Measurements from ENCODE around the gene STK4. TPM values are rescaled to one million over a fixed set of nuclear protein-coding genes. Genes with fewer than 3 reads are reported as not detected.

STK4 gene
- total and polyA plus RNA-seq, 2 of the 4 experiments (the other 2 are of a cell fraction) = 10.2 to 22.2 TPM

GRCh38 chr20:45110301-45110700, 144.0 kb downstream of the STK4 start:
- Histone ChIP-seq H2BK20ac (ENCODE audit: low read depth, low read length) (no peak overlapping the region), H3K36me3 (ENCODE audit: control insufficient read depth, insufficient read depth, low read length) (no peaks in the 10 kb centered on the region), H2AK5ac (ENCODE audit: low read depth, low read length) (no peak overlapping the region), H4K5ac (ENCODE audit: low read depth, low read length) (no peak overlapping the region), H4K8ac (ENCODE audit: low read depth in 2 of 2, low read length in 2 of 2) (no peak overlapping the region), H3K23ac (ENCODE audit: low read depth, low read length) (no peak overlapping the region), H3K4me2 (ENCODE audit: low read depth, low read length) (no peak overlapping the region), H3K14ac (replicated peaks; ENCODE audit: low read depth, low read length) (no peak overlapping the region), H3K56ac (ENCODE audit: extremely low read depth, insufficient read depth, low read length) (no peak overlapping the region), H3K4me3 (ENCODE audit: insufficient read depth, low read depth, low read length) (no peak overlapping the region), H2BK120ac (ENCODE audit: low read depth, low read length) (no peak overlapping the region), H2BK15ac (ENCODE audit: low read depth, low read length) (no peak overlapping the region), H3K79me1 (ENCODE audit: low read depth in 1 of 2, low read length in 2 of 2) (no peaks in the 10 kb centered on the region), H3K9me1 (ENCODE audit: insufficient read depth, low read length) (no peaks in the 10 kb centered on the region), H3K9ac (ENCODE audit: low read depth, low read length) (no peak overlapping the region), H3K9me3 (ENCODE audit: control insufficient read depth, insufficient read depth, low read length) (no peaks in the 10 kb centered on the region), H2BK5ac (ENCODE audit: low read depth, low read length, poor library complexity, severe bottlenecking) (no peak overlapping the region), H3K27ac (ENCODE audit: insufficient read depth, low read length) (no peak overlapping the region), H3K18ac (ENCODE audit: low read depth, low read length) (no peak overlapping the region), H3K4ac (ENCODE audit: low read depth, low read length) (no peak overlapping the region), H2AK9ac (replicated peaks; ENCODE audit: low read depth, low read length, poor library complexity) (no peak overlapping the region), H4K20me1 (ENCODE audit: insufficient read depth, low read length) (no peaks in the 10 kb centered on the region), H3K4me1 (ENCODE audit: control insufficient read depth, insufficient read depth, low read length) (no peaks in the 10 kb centered on the region), H2AFZ (replicated peaks; ENCODE audit: low read length, poor library complexity) (no peak overlapping the region), H4K91ac (ENCODE audit: insufficient read depth, low read depth, low read length) (no peak overlapping the region), H3K27me3 (ENCODE audit: control insufficient read depth, insufficient read depth, low read length) (peaks cover 39% of the 10 kb centered on the region)
- POLR2A ChIA-PET (ENCODE audit: unreplicated experiment) = no interaction called here
- CTCF ChIA-PET = interaction anchor here (0.8 kb wide), 1 partner anchor 67 kb away, joined by 4 read pairs; no protein-coding TSS in a partner anchor
- WGBS, 2 experiments (ENCODE audit: extremely low coverage in 2 of 2, insufficient read length in 1 of 2) = 76% methylated on average over 8 of the region's 11 CpGs; no CpG with 5 or more reads in 1 of the 2 experiments
- intact Hi-C loops (cut with micrococcal nuclease) (no loop called here), dilution Hi-C loops (cut with HindIII; ENCODE audit: low sequenced_read_pairs, unreplicated experiment) (no loop called here), in situ Hi-C loops (cut with MboI; ENCODE audit: low sequenced_read_pairs) (loop anchor here (25.0 kb wide), 1 partner anchor 177 kb away; no protein-coding TSS in a partner anchor)
- no peak for DNase-seq
- no peak for ATAC-seq (ENCODE audit: low read depth)
- no TSS peak for BruUV-seq (replicated peaks)
- no peak for TF ChIP-seq ELK1 (IDR thresholded peaks at IDR 0.05; ENCODE audit: borderline replicate concordance, low read depth, low read length)
- TF ChIP-seq CHD1 (IDR thresholded peaks at IDR 0.05; ENCODE audit: low read depth, low read length) = no peak
- no peak for TF ChIP-seq RCOR1 (IDR thresholded peaks at IDR 0.05; ENCODE audit: insufficient replicate concordance, low read length)
- no peak for TF ChIP-seq MAFK (IDR thresholded peaks at IDR 0.05; ENCODE audit: low read depth, low read length)
- TF ChIP-seq BHLHE40 (IDR thresholded peaks at IDR 0.05; ENCODE audit: low read depth, low read length) = no peak
- TF ChIP-seq NFE2L2 (IDR thresholded peaks at IDR 0.05; ENCODE audit: low read depth, low read length) = no peak
- no peak for TF ChIP-seq POLR2A (IDR thresholded peaks at IDR 0.05; ENCODE audit: low read depth, low read length)
- no peak for TF ChIP-seq MXI1 (IDR thresholded peaks at IDR 0.05; ENCODE audit: borderline replicate concordance, low read depth, low read length)
- TF ChIP-seq SMC3 (IDR thresholded peaks at IDR 0.05; ENCODE audit: low read depth, low read length) = no peak
- TF ChIP-seq CEBPB (IDR thresholded peaks at IDR 0.05; ENCODE audit: low read depth, low read length) = no peak
- no peak for TF ChIP-seq USF2 (IDR thresholded peaks at IDR 0.05; ENCODE audit: low read depth, low read length)
- TF ChIP-seq RFX5 (IDR thresholded peaks at IDR 0.05; ENCODE audit: low read depth, low read length) = no peak
- TF ChIP-seq MAZ (IDR thresholded peaks at IDR 0.05; ENCODE audit: borderline replicate concordance, low read depth, low read length) = no peak
